ENCODE results near the gene SGCE. TPM values are rescaled to one million over a fixed set of nuclear protein-coding genes. Genes with fewer than 3 reads are reported as not detected.
A peak's percentile ranks its signal among the peaks of the same experiment; 100 is the strongest.

SGCE gene
- total RNA-seq, 1 donor from 2014 or later, result 169 TPM

DNA sequence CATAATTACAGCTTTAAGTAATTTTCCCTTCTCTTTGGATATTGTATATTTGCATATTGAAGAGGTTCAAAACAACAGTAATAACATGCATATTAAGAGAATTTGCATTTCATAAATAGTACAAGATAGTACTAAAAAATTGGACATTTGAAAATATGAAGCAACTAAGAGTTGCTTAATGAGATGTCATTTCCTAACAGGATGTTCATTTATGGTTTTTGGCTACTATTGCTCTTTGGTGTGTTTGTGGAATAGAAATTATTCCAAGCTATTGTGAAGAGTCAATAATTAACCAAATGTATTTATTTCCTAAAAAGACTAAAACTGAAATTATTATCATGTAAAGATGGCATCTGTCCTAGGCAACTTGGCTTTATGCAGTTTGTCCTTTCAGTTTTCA lies 4.1 kb upstream of the SGCE start:
- Histone ChIP-seq H3K79me2 (ENCODE audit: low read depth) (peaks cover 69% of the 10 kb centered on the region), H2AFZ (replicated peaks) (no peak overlapping the region), H3K9me3 (ENCODE audit: low read depth) (no peaks in the 10 kb centered on the region), H3K4me2 (no peak overlapping the region), H3K9ac (no peak overlapping the region), H3K36me3 (no peaks in the 10 kb centered on the region), H3K27ac (no peak overlapping the region), H4K20me1 (ENCODE audit: low read depth) (peaks cover 7% of the 10 kb centered on the region), H3F3A (ENCODE audit: low read depth) (peaks cover 18% of the 10 kb centered on the region), H3K4me3 (no peak overlapping the region), H3K4me1 (peaks cover 6% of the 10 kb centered on the region), H3K27me3 (no peaks in the 10 kb centered on the region)
- peaks cover 14% of the 10 kb centered on the region for H3K27me3 Mint-ChIP-seq (ENCODE audit: insufficient read depth, low read depth)
- H3K4me1 Mint-ChIP-seq, result peaks cover 15% of the 10 kb centered on the region
- H3K36me3 Mint-ChIP-seq, result peaks cover 31% of the 10 kb centered on the region
- H3K9me3 Mint-ChIP-seq, result peaks cover 43% of the 10 kb centered on the region
- no peak for TF ChIP-seq EZH2 (IDR thresholded peaks at IDR 0.05)
- no peak for TF ChIP-seq EZH2phosphoT487 (IDR thresholded peaks at IDR 0.05)
- no peak for TF ChIP-seq CTCF (IDR thresholded peaks at IDR 0.05)
- H3K4me3 Mint-ChIP-seq, result no peak overlapping the region
- no peak for DNase-seq (ENCODE audit: low spot score)
- H3K27ac Mint-ChIP-seq, result no peak overlapping the region

DNA sequence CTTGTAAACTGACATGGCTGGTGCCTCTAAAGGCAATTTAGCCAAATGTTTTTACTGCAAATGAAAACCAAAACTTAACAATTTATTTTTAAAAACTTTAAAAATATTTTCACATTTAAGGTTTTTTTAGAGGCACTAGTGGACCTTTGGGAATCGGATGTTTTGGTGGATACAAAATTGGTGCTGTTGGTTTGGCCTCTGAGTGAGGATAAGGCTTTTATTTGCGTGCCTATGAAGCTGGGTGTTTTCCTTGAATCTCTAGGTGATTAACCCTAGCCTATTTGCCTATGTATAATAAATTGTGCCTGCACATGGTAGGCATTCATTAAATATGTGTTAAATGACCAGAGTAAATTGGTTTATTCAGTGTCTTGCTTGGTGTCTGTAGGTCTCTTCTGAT lies 2.9 kb upstream of the SGCE start:
- no peak overlapping the region for H2AFZ ChIP-seq (replicated peaks)

DNA sequence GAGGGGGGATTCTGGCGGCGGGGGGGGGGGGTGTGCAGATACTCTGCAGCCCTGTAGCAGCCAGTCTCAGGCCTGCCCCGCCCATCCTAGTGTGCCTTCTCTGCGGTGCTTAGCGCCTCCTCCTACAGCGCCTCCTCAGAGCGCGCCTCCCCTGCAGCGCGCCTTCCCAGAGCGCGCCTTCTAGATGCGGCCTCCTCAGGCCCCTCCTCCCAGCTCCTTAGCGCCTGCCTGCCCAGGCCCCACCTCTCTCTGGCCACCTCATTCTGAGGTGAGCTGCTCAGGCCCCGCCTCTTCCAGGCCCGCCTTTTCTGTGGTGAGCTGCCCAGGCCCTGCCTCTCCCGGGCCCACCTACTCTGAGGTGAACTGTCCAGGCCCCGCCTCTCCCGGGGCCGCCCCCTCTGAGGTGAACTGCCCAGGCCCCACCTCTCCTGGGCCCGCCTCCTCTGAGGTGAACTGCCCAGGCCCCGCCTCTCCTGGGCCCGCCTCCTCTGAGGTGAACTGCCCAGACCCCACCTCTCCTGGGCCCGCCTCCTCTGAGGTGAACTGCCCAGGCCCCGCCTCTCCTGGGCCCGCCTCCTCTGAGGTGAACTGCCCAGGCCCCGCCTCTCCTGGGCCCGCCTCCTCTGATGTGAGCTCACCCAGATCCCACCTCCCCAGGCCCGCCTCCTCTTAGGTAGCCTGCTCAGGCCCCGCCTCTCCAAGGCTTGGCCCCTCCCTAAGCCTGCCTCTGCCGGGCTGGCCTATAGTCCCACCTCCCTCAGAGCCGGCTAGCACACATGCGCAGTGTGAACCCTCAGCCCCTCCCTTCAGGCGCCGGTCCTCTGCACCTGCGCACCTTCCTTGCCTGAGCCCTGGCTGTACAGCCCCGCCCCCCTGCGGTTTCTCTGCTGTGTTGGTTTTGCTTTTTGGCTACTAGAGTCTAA lies 2.1 kb upstream of the SGCE start:
- Mint-ChIP-seq H3K4me1 (peaks cover 21% of the 10 kb centered on the region), H3K27me3 (ENCODE audit: insufficient read depth, low read depth) (peaks cover 10% of the 10 kb centered on the region), H3K36me3 (peaks cover 13% of the 10 kb centered on the region), H3K27ac (no peak overlapping the region), H3K4me3 (peak overlapping the region; percentile 91), H3K9me3 (peaks cover 24% of the 10 kb centered on the region)
- Histone ChIP-seq H3K36me3 (no peaks in the 10 kb centered on the region), H4K20me1 (ENCODE audit: low read depth) (peaks cover 13% of the 10 kb centered on the region), H3K27me3 (no peaks in the 10 kb centered on the region), H3K4me2 (peak overlapping the region; percentile 77), H3K9ac (no peak overlapping the region), H2AFZ (replicated peaks) (no peak overlapping the region), H3F3A (ENCODE audit: low read depth) (peaks cover 21% of the 10 kb centered on the region), H3K4me1 (peaks cover 23% of the 10 kb centered on the region), H3K9me3 (ENCODE audit: low read depth) (no peaks in the 10 kb centered on the region), H3K79me2 (ENCODE audit: low read depth) (peaks cover 70% of the 10 kb centered on the region), H3K4me3 (peak overlapping the region; percentile 80), H3K27ac (no peak overlapping the region)
- TF ChIP-seq EZH2phosphoT487 (IDR thresholded peaks at IDR 0.05) (no peak), EZH2 (IDR thresholded peaks at IDR 0.05) (no peak), CTCF (IDR thresholded peaks at IDR 0.05) (no peak)
- DNase-seq (ENCODE audit: low spot score), result peak; percentile 97

More for the DNA sequence above, 2.9 kb upstream of the SGCE start:
- H3K9me3 ChIP-seq (ENCODE audit: low read depth), result no peaks in the 10 kb centered on the region
- peaks cover 21% of the 10 kb centered on the region for H3F3A ChIP-seq (ENCODE audit: low read depth)
- peaks cover 15% of the 10 kb centered on the region for H3K4me1 ChIP-seq
- Mint-ChIP-seq H3K27me3 (ENCODE audit: insufficient read depth, low read depth) (peaks cover 10% of the 10 kb centered on the region), H3K4me3 (peak overlapping the region; percentile 20), H3K27ac (no peak overlapping the region), H3K9me3 (peaks cover 32% of the 10 kb centered on the region), H3K4me1 (peaks cover 21% of the 10 kb centered on the region), H3K36me3 (peaks cover 21% of the 10 kb centered on the region)
- no peaks in the 10 kb centered on the region for H3K27me3 ChIP-seq
- peak overlapping the region; percentile 30 for H3K4me3 ChIP-seq
- DNase-seq (ENCODE audit: low spot score), result no peak
- H3K79me2 ChIP-seq (ENCODE audit: low read depth), result peaks cover 70% of the 10 kb centered on the region
- no peak overlapping the region for H3K27ac ChIP-seq
- peak overlapping the region; percentile 67 for H3K4me2 ChIP-seq
- no peak overlapping the region for H3K9ac ChIP-seq
- no peaks in the 10 kb centered on the region for H3K36me3 ChIP-seq
- TF ChIP-seq EZH2 (IDR thresholded peaks at IDR 0.05) (no peak), CTCF (IDR thresholded peaks at IDR 0.05) (no peak), EZH2phosphoT487 (IDR thresholded peaks at IDR 0.05) (no peak)
- H4K20me1 ChIP-seq (ENCODE audit: low read depth), result peaks cover 12% of the 10 kb centered on the region

Measured in neural progenitor cell (in vitro differentiated cells).